ENCODE results near the gene PCID2. TPM values are rescaled to one million over a fixed set of nuclear protein-coding genes. Genes with fewer than 3 reads are reported as not detected.
A peak's percentile ranks its signal among the peaks of the same experiment; 100 is the strongest.

Gene PCID2
- total and polyA plus RNA-seq, 2 of the 13 experiments (the other 11 are each of a cell fraction or from before 2014, with no cell fraction given): 65.0 to 111 TPM

- TF ChIP-seq ELK4 (CRISPR knock-in tag; IDR thresholded peaks at IDR 0.05; ENCODE audit: borderline replicate concordance) (no peak), ZNF256 (CRISPR knock-in tag; conservative IDR thresholded peaks at IDR 0.05) (no peak), THAP9 (CRISPR knock-in tag; IDR thresholded peaks at IDR 0.05; ENCODE audit: borderline replicate concordance) (peak; percentile 31; the same call in 1 of the 2 replicates), CENPT (CRISPR knock-in tag; IDR thresholded peaks at IDR 0.05; ENCODE audit: low read depth) (no peak), ZBTB38 (CRISPR knock-in tag; IDR thresholded peaks at IDR 0.05) (peak; percentile 94), NONO (IDR thresholded peaks at IDR 0.05) (no peak), NONO (CRISPR knock-in tag; conservative IDR thresholded peaks at IDR 0.05) (no peak), HNRNPLL (IDR thresholded peaks at IDR 0.05; ENCODE audit: low read depth, low read length, poor library complexity, severe bottlenecking) (no peak), HNRNPH1 (optimal IDR thresholded peaks at IDR 0.05; ENCODE audit: low read depth, low read length) (no peak), IKZF5 (CRISPR knock-in tag; IDR thresholded peaks at IDR 0.05) (no peak), ARID2 (CRISPR knock-in tag; IDR thresholded peaks at IDR 0.05; ENCODE audit: borderline replicate concordance) (no peak), CTCF (CRISPR knock-in tag; IDR thresholded peaks at IDR 0.05) (peak; percentile 29), NFIC (IDR thresholded peaks at IDR 0.05; ENCODE audit: low read length) (peak; percentile 94), SALL1 (CRISPR knock-in tag; IDR thresholded peaks at IDR 0.05) (peak; percentile 90), RCOR2 (CRISPR knock-in tag; IDR thresholded peaks at IDR 0.05) (peak; percentile 71; the same call in 1 of the 2 replicates), KDM1A (CRISPR knock-in tag; IDR thresholded peaks at IDR 0.05) (no peak), ZC3H13 (CRISPR knock-in tag; IDR thresholded peaks at IDR 0.05) (no peak), HIC2 (CRISPR knock-in tag; IDR thresholded peaks at IDR 0.05; ENCODE audit: low read depth) (no peak), NCOA5 (CRISPR knock-in tag; IDR thresholded peaks at IDR 0.05) (no peak), DNMT1 (CRISPR knock-in tag; IDR thresholded peaks at IDR 0.05) (no peak), ZNF317 (CRISPR knock-in tag; IDR thresholded peaks at IDR 0.05) (peak; percentile 67), KDM4B (CRISPR knock-in tag; IDR thresholded peaks at IDR 0.05) (no peak), SMAD3 (CRISPR knock-in tag; IDR thresholded peaks at IDR 0.05) (0 out of 2 replicates have a peak, but pooled peaks have one; percentile 54), AKAP8 (CRISPR knock-in tag; IDR thresholded peaks at IDR 0.05) (peak; percentile 63; the same call in 1 of the 2 replicates)
Observed at GRCh38 chr13:113220141-113220598, 11.7 kb upstream of the PCID2 start (continued).

All from HepG2 (cell line).